Activated naive CD8-positive, alpha-beta T cell treated with anti-CD3 and anti-CD28 coated beads for 36 hours (primary cell): ENCODE measurements around the gene MAPK8IP2. TPM values are rescaled to one million over a fixed set of nuclear protein-coding genes. Genes with fewer than 3 reads are reported as not detected.
"Not testable (repeated sequence)": the region's sequence is repeated elsewhere in the genome, so short reads cannot be mapped to it uniquely, and the experiment has no call there.

ENCODE experiments used
- DNase-seq: peaks from one replicate; pipeline ENCODE4 v3.0.0; 2021
- H3K27ac Mint-ChIP-seq: one replicate; pipeline ENCODE4 v1.8.0; 2022; ENCODE audit warnings: mild to moderate bottlenecking, moderate library complexity, mixed read lengths
- H3K27me3 Mint-ChIP-seq: one replicate; pipeline ENCODE4 v1.8.0; 2022; ENCODE audit warnings: mild to moderate bottlenecking, mixed read lengths
- H3K36me3 Mint-ChIP-seq: one replicate; pipeline ENCODE4 v1.8.0; 2021; ENCODE audit warnings: mild to moderate bottlenecking, mixed read lengths
- H3K4me1 Mint-ChIP-seq: one replicate; pipeline ENCODE4 v1.8.0; 2021; ENCODE audit warnings: mixed read lengths
- H3K4me3 Mint-ChIP-seq: one replicate; pipeline ENCODE4 v1.8.0; 2022; ENCODE audit warnings: mild to moderate bottlenecking, moderate library complexity, mixed read lengths
- H3K9me3 Mint-ChIP-seq: one replicate; pipeline ENCODE4 v1.8.0; 2022; ENCODE audit warnings: mixed read lengths
- total RNA-seq, 2 experiments: library from RNA; stranded (reverse); gene quantifications; one replicate each; pipeline ENCODE4 v1.2.3, GENCODE V29; 2021

The MAPK8IP2 gene
- total RNA-seq, 2 experiments from 2014 or later, result 0.16 to 0.21 TPM

GRCh38 chr22:50626314-50626849 lies 25.8 kb downstream of the MAPK8IP2 start:
- Mint-ChIP-seq H3K27ac (peak overlapping the region; percentile 68), H3K27me3 (no peaks in the 10 kb centered on the region), H3K36me3 (no peaks in the 10 kb centered on the region), H3K9me3 (no peaks in the 10 kb centered on the region), H3K4me1 (peaks cover 38% of the 10 kb centered on the region), H3K4me3 (peak overlapping the region; percentile 76)
- DNase-seq, result no peak

GRCh38 chr22:50626850-50627641 lies 26.5 kb downstream of the MAPK8IP2 start:
- DNase-seq, result no peak
- peak overlapping the region; percentile 85 for H3K4me3 Mint-ChIP-seq
- H3K9me3 Mint-ChIP-seq, result no peaks in the 10 kb centered on the region
- H3K4me1 Mint-ChIP-seq, result peaks cover 31% of the 10 kb centered on the region
- H3K27me3 Mint-ChIP-seq, result no peaks in the 10 kb centered on the region
- no peaks in the 10 kb centered on the region for H3K36me3 Mint-ChIP-seq
- H3K27ac Mint-ChIP-seq, result peak overlapping the region; percentile 68

- H3K4me3 Mint-ChIP-seq, result peak within 1 kb of the TSS; percentile 85
- no peaks in the 10 kb centered on the region for H3K36me3 Mint-ChIP-seq
- DNase-seq, result peak; percentile 81
- H3K9me3 Mint-ChIP-seq, result no peaks in the 10 kb centered on the region
- H3K4me1 Mint-ChIP-seq, result peaks cover 23% of the 10 kb centered on the region
- no peaks in the 10 kb centered on the region for H3K27me3 Mint-ChIP-seq
- H3K27ac Mint-ChIP-seq, result peak within 1 kb of the TSS; percentile 66
Observed at GRCh38 chr22:50627642-50628542, 27.3 kb downstream of the MAPK8IP2 start, which contains the start of gene ARSA. TSS of gene ARSA (minus strand) at chr22:50628152. CDS start at chr22:50627779, 373 bp downstream.

- no peaks in the 10 kb centered on the region for H3K9me3 Mint-ChIP-seq
- H3K4me3 Mint-ChIP-seq, result peak overlapping the region; percentile 85
- no peaks in the 10 kb centered on the region for H3K27me3 Mint-ChIP-seq
- DNase-seq, result no peak
- no peaks in the 10 kb centered on the region for H3K36me3 Mint-ChIP-seq
- H3K27ac Mint-ChIP-seq, result peak overlapping the region; percentile 65
- H3K4me1 Mint-ChIP-seq, result peaks cover 20% of the 10 kb centered on the region
Observed at GRCh38 chr22:50628543-50629134, 28.0 kb downstream of the MAPK8IP2 start.

GRCh38 chr22:50630376-50630775 lies 29.8 kb downstream of the MAPK8IP2 start:
- Mint-ChIP-seq H3K36me3 (no peaks in the 10 kb centered on the region), H3K4me1 (peaks cover 20% of the 10 kb centered on the region), H3K27me3 (no peaks in the 10 kb centered on the region), H3K9me3 (no peaks in the 10 kb centered on the region), H3K4me3 (no peak overlapping the region), H3K27ac (no peak overlapping the region)
- DNase-seq, result no peak

GRCh38 chr22:50633086-50633485 lies 32.5 kb downstream of the MAPK8IP2 start:
- Mint-ChIP-seq H3K27me3 (no peaks in the 10 kb centered on the region), H3K36me3 (peaks cover 3% of the 10 kb centered on the region), H3K9me3 (no peaks in the 10 kb centered on the region), H3K4me3 (no peak overlapping the region), H3K27ac (no peak overlapping the region), H3K4me1 (peaks cover 15% of the 10 kb centered on the region)
- no peak for DNase-seq

- Mint-ChIP-seq H3K4me1 (peaks cover 10% of the 10 kb centered on the region), H3K27ac (no peak overlapping the region), H3K36me3 (peaks cover 3% of the 10 kb centered on the region), H3K27me3 (no peaks in the 10 kb centered on the region), H3K9me3 (no peaks in the 10 kb centered on the region), H3K4me3 (no peak overlapping the region)
- DNase-seq, result no peak
Observed at GRCh38 chr22:50633771-50634170, 33.2 kb downstream of the MAPK8IP2 start.

- Mint-ChIP-seq H3K27ac (no peak overlapping the region), H3K36me3 (peaks cover 3% of the 10 kb centered on the region), H3K4me1 (no peaks in the 10 kb centered on the region), H3K4me3 (no peak overlapping the region), H3K27me3 (no peaks in the 10 kb centered on the region), H3K9me3 (no peaks in the 10 kb centered on the region)
- no peak for DNase-seq
Observed at GRCh38 chr22:50635591-50635990, 35.0 kb downstream of the MAPK8IP2 start.

- H3K4me3 Mint-ChIP-seq, DNase-seq, H3K4me1 Mint-ChIP-seq, H3K27ac Mint-ChIP-seq, H3K9me3 Mint-ChIP-seq, H3K36me3 Mint-ChIP-seq: not testable (repeated sequence)
- H3K27me3 Mint-ChIP-seq, result peaks cover 12% of the 10 kb centered on the region
Observed at GRCh38 chr22:50640296-50640695, 39.7 kb downstream of the MAPK8IP2 start.

GRCh38 chr22:50640857-50641647 lies 40.5 kb downstream of the MAPK8IP2 start:
- H3K36me3 Mint-ChIP-seq, result no peaks in the 10 kb centered on the region
- H3K9me3 Mint-ChIP-seq, result no peaks in the 10 kb centered on the region
- no peaks in the 10 kb centered on the region for H3K4me1 Mint-ChIP-seq
- no peak overlapping the region for H3K4me3 Mint-ChIP-seq
- H3K27me3 Mint-ChIP-seq, result peaks cover 17% of the 10 kb centered on the region
- DNase-seq, result no peak
- no peak overlapping the region for H3K27ac Mint-ChIP-seq

GRCh38 chr22:50641696-50642607 lies 41.4 kb downstream of the MAPK8IP2 start:
- Mint-ChIP-seq H3K4me1 (no peaks in the 10 kb centered on the region), H3K9me3 (no peaks in the 10 kb centered on the region), H3K27ac (no peak overlapping the region)

GRCh38 chr22:50643021-50643820 lies 42.6 kb downstream of the MAPK8IP2 start:
- not testable (repeated sequence) for H3K27ac Mint-ChIP-seq, H3K9me3 Mint-ChIP-seq, H3K4me1 Mint-ChIP-seq, H3K4me3 Mint-ChIP-seq, H3K36me3 Mint-ChIP-seq, DNase-seq
- peaks cover 23% of the 10 kb centered on the region for H3K27me3 Mint-ChIP-seq

More at GRCh38 chr22:50641696-50642607, 41.4 kb downstream of the MAPK8IP2 start:
- no peak overlapping the region for H3K4me3 Mint-ChIP-seq
- H3K36me3 Mint-ChIP-seq, result no peaks in the 10 kb centered on the region
- peaks cover 23% of the 10 kb centered on the region for H3K27me3 Mint-ChIP-seq
- no peak for DNase-seq

- not testable (repeated sequence) for H3K27ac Mint-ChIP-seq, H3K4me1 Mint-ChIP-seq, H3K36me3 Mint-ChIP-seq, DNase-seq, H3K9me3 Mint-ChIP-seq, H3K4me3 Mint-ChIP-seq
- H3K27me3 Mint-ChIP-seq, result peaks cover 23% of the 10 kb centered on the region
Observed at GRCh38 chr22:50643821-50644101, 43.2 kb downstream of the MAPK8IP2 start.
